Measurements from ENCODE around the gene ITPK1. TPM values are rescaled to one million over a fixed set of nuclear protein-coding genes. Genes with fewer than 3 reads are reported as not detected.

The ITPK1 gene
- total RNA-seq, 4 donors from 2014 or later = 37.5 to 47.5 (median 41.4) TPM

DNA sequence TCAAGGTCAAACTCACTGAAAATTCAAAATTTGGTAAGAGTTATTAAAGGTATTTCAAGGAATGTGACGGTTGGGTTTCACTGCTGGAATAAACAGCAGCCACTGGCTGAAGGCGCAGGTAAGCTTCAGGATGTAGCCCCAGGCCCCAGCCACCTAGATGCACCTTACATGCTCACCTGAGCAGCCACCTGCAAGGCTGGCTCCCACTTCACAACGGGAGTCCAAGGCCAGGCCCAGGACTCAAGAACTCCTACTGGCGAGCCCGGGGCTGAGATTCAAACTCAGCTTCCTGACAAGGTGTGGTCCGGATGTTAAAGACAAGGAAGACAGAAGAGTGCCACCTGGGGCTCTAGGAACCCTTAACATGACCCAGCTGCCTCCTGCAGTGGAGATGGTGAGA is 78.4 kb downstream of the ITPK1 start:
- intact Hi-C loops (cut with DNase I; ENCODE audit: low total_unique reads) = no loop called here
- WGBS, 2 donors = 62 to 63% methylated on average over 6 of the region's 6 CpGs
- no peak overlapping the region for H3K4me3 ChIP-seq (ENCODE audit: low read depth, poor library complexity, severe bottlenecking)
- no peak for DNase-seq (ENCODE audit: low spot score in 2 of 2)
- TF ChIP-seq, protein P1, sequence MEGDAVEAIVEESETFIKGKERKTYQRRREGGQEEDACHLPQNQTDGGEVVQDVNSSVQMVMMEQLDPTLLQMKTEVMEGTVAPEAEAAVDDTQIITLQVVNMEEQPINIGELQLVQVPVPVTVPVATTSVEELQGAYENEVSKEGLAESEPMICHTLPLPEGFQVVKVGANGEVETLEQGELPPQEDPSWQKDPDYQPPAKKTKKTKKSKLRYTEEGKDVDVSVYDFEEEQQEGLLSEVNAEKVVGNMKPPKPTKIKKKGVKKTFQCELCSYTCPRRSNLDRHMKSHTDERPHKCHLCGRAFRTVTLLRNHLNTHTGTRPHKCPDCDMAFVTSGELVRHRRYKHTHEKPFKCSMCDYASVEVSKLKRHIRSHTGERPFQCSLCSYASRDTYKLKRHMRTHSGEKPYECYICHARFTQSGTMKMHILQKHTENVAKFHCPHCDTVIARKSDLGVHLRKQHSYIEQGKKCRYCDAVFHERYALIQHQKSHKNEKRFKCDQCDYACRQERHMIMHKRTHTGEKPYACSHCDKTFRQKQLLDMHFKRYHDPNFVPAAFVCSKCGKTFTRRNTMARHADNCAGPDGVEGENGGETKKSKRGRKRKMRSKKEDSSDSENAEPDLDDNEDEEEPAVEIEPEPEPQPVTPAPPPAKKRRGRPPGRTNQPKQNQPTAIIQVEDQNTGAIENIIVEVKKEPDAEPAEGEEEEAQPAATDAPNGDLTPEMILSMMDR (IDR thresholded peaks at IDR 0.05) = no peak
- no peak for TF ChIP-seq POLR2A (IDR thresholded peaks at IDR 0.05)

DNA sequence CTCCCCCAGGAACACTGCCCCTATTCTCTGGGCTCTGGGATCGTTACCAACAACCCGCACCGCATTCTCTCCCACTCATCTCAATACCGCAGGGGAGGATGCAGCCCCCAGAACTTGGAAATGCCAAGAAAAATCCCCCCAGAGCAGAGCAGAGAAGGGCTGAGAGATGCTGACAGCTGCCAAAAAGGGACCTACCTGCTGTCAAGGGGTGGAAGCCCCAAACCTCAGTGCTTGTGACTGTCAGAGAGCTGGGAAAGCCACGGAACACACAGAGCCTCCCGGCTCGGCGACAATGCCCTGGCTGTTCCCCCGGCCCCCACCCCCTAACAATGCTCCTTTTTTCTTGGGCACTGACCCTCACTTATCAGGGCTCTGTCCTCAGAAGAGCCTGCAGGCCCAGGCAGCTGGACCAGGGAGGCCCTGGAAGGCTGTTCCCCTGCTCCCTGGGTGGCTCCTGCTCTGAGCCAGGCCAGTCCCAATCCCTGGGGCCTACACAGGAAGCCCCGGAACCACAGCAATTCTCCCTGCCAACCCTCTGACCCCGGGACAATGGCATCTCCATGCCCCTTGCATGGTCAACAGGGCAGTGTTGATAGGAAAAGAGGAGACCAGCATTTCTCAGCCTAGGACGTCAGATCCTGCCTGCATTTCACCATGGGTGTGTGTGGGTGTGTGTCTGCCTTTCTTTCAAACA is 78.9 kb downstream of the ITPK1 start:
- no peak overlapping the region for H3K4me3 ChIP-seq (ENCODE audit: low read depth, poor library complexity, severe bottlenecking)
- 56 to 73% methylated on average over 11 to 12 of the region's 12 CpGs for WGBS, 2 donors
- intact Hi-C loops (cut with DNase I; ENCODE audit: low total_unique reads) = no loop called here
- TF ChIP-seq, protein P1 (IDR thresholded peaks at IDR 0.05) = no peak
- TF ChIP-seq POLR2A (IDR thresholded peaks at IDR 0.05) = no peak
- DNase-seq (ENCODE audit: low spot score in 2 of 2) = no peak

DNA sequence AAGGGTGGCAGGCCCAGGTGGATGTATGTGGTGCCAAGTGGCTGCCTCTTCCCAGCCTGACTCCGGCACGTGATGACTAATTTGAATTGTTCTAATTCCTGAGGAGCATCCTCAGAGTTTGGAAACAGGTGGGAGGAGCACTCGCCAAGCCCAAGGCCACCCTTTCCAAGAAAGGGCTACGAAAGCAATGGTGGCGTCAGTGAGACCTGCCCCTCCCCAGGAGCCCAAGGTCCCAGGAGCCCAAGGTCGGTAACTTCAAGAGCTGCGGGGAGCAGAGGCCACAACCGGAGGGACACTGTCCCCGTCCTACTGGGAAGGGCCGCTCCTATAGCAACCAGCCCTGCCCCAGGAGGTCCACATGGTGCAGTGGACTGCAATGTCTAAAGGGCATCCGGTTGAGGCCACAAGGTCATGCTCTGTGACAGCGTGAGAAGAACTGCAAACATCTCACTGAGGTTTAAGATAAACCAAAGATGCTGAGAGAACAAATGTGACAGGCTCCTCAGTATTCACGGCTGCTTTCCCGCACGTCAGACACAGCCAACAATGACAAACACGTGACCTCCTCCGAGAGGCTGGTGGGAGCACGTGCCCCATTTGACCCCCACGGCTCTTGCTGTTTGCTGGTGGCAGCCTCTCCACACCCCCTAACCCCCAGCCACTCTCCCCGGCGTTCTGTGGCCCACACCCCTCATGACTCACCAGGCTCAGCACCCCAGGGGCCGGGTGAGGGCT is 79.6 kb downstream of the ITPK1 start:
- WGBS, 2 donors = 56 to 64% methylated on average over 22 of the region's 22 CpGs
- DNase-seq (ENCODE audit: low spot score in 2 of 2) = no peak
- no peak overlapping the region for H3K4me3 ChIP-seq (ENCODE audit: low read depth, poor library complexity, severe bottlenecking)
- no peak for TF ChIP-seq POLR2A (IDR thresholded peaks at IDR 0.05)
- TF ChIP-seq, protein P1 (IDR thresholded peaks at IDR 0.05) = peak in 1 of 3 donors; percentile 50
- intact Hi-C loops (cut with DNase I; ENCODE audit: low total_unique reads) = no loop called here

DNA sequence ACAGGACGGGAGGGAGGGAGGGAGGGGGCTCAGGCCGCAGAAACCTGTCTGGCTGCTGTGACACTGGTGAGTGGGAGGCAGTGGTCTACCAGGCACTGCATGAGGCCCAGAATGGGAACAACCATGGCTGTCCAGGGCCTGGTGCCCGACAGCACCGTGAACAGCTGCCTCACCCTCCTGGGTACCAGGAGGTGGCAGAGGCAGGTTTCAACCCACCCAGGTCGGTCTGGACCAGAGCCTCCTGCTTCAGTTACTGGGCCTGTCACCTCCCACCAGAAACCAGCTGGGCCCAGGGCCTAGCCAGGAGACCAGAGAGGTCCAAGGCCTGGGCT is 80.2 kb downstream of the ITPK1 start:
- DNase-seq (ENCODE audit: low spot score in 2 of 2) = no peak
- H3K4me3 ChIP-seq (ENCODE audit: low read depth, poor library complexity, severe bottlenecking) = no peak overlapping the region
- intact Hi-C loops (cut with DNase I; ENCODE audit: low total_unique reads) = no loop called here
- 88 to 89% methylated on average over 5 of the region's 5 CpGs for WGBS, 2 donors
- no peak for TF ChIP-seq POLR2A (IDR thresholded peaks at IDR 0.05)
- TF ChIP-seq, protein P1 (IDR thresholded peaks at IDR 0.05) = no peak

DNA sequence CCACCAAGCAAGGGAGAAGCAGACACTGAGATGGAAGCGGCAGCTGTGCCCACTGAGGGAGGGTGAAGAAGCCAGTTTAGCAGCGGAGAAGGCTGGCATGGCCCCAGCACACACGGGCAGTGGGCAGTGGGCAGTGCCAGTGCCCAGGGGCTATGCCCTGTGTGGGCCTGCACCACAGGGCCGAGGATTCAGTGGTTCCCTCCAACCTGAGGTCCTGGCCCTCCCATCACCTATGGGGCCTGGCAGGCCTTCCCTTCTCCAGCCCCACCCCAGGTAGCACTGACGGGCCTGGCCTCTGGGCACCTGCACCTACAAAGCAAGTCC is 81.1 kb downstream of the ITPK1 start:
- H3K4me3 ChIP-seq (ENCODE audit: low read depth, poor library complexity, severe bottlenecking) = no peak overlapping the region
- WGBS, 2 donors = 64 to 81% methylated on average over 1 to 5 of the region's 5 CpGs
- intact Hi-C loops (cut with DNase I; ENCODE audit: low total_unique reads) = no loop called here
- no peak for DNase-seq (ENCODE audit: low spot score in 2 of 2)
- TF ChIP-seq POLR2A (IDR thresholded peaks at IDR 0.05) = no peak
- TF ChIP-seq, protein P1 (IDR thresholded peaks at IDR 0.05) = no peak
